Mesendoderm (in vitro differentiated cells): ENCODE results near the gene BRICD5.

Experiments used
- DNase-seq: peaks from one replicate; pipeline ENCODE4 v3.0.0; 2013
- H2AK5ac ChIP-seq: 2 replicates; pipeline ENCODE4 v1.6.1; 2013; ENCODE audit warnings: low read length, inconsistent platforms
- H2BK120ac ChIP-seq: 2 replicates; pipeline ENCODE4 v1.6.1; 2013; ENCODE audit warnings: low read depth, mild to moderate bottlenecking, low read length, moderate library complexity, mixed read lengths
- H2BK15ac ChIP-seq: replicated peaks from 2 replicates; pipeline ENCODE4 v1.6.1; 2013; ENCODE audit warnings: low read depth, mild to moderate bottlenecking, moderate library complexity
- H2BK5ac ChIP-seq: 2 replicates; pipeline ENCODE4 v1.6.1; 2013; ENCODE audit warnings: low read length, inconsistent platforms
- H3K18ac ChIP-seq: 2 replicates; pipeline ENCODE4 v1.6.1; 2013; ENCODE audit warnings: mild to moderate bottlenecking, low read length, mixed read lengths
- H3K23ac ChIP-seq: one replicate; pipeline ENCODE4 v1.6.1; 2013; ENCODE audit warnings: low read length
- H3K27ac ChIP-seq: 2 replicates; pipeline ENCODE4 v1.5.1; 2013; ENCODE audit warnings: low read depth, mild to moderate bottlenecking, inconsistent platforms, low read length, moderate library complexity
- H3K27me3 ChIP-seq: 2 replicates; pipeline ENCODE4 v1.6.1; 2013; ENCODE audit warnings: low read length, control low read depth, mild to moderate bottlenecking, inconsistent platforms; ENCODE audit not compliant: insufficient read depth, poor library complexity
- H3K36me3 ChIP-seq: 2 replicates; pipeline ENCODE4 v1.6.1; 2013; ENCODE audit warnings: low read length, inconsistent platforms; ENCODE audit not compliant: control insufficient read depth, insufficient read depth
- H3K4ac ChIP-seq: one replicate; pipeline ENCODE4 v1.6.1; 2013; ENCODE audit warnings: low read depth, mild to moderate bottlenecking, low read length, moderate library complexity
- H3K4me1 ChIP-seq: 2 replicates; pipeline ENCODE4 v1.6.1; 2013; ENCODE audit warnings: low read depth, low read length, inconsistent platforms; ENCODE audit not compliant: control insufficient read depth
- H3K4me2 ChIP-seq: 2 replicates; pipeline ENCODE4 v1.6.1; 2013; ENCODE audit warnings: low read length
- H3K4me3 ChIP-seq: 2 replicates; pipeline ENCODE4 v1.5.1; 2013; ENCODE audit warnings: mild to moderate bottlenecking, low read length
- H3K56ac ChIP-seq: one replicate; pipeline ENCODE4 v1.6.1; 2013; ENCODE audit warnings: low read length
- H3K79me1 ChIP-seq: 2 replicates; pipeline ENCODE4 v1.6.1; 2013; ENCODE audit warnings: low read length, inconsistent platforms
- H3K79me2 ChIP-seq: 2 replicates; pipeline ENCODE4 v1.6.1; 2013; ENCODE audit warnings: mild to moderate bottlenecking, low read length; ENCODE audit not compliant: control insufficient read depth, insufficient read depth
- H3K9ac ChIP-seq: 2 replicates; pipeline ENCODE4 v1.6.1; 2013; ENCODE audit warnings: low read length, inconsistent platforms
- H4K5ac ChIP-seq: one replicate; pipeline ENCODE4 v1.6.1; 2013; ENCODE audit warnings: low read length
- H4K8ac ChIP-seq: one replicate; pipeline ENCODE4 v1.6.1; 2013; ENCODE audit warnings: low read depth, mild to moderate bottlenecking, control low read depth, low read length, moderate library complexity
- WGBS: extraction: QIAGEN DNeasy Blood & Tissue Kit; methylation state at CpG from one replicate; pipeline ENCODE4 v1.1.7; 2013; ENCODE audit warnings: low lambda C conversion rate, missing lambda C conversion rate; ENCODE audit not compliant: insufficient coverage; ENCODE audit errors: extremely low coverage; 5-methylcytosine and 5-hydroxymethylcytosine counted together

The BRICD5 gene

DNA sequence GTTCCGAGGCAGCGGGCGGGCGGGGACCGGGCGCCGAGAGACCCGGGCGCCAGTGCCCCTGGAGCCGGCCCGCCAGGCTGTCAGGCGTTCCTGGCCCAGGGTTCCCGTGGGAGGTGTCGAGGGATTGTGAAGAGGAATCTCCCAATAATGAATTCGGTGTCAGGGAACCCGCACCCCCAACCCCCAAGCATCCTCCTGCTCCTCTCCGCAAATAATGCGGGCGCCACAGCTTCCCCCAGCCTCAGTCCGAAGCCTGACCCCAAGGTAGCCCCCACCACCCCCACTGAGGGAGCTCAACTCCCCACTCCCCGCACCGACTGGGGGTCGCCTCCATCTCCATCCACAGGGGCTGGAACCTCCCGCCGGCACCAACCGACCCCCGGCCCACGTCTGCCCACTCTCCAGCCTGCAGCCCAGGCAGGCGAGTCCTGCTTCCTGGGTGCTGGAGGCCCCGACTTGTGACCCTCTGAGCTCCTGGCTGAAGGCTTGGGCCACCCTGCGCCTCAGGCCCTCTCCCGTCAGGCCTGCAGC is 13.6 kb downstream of the BRICD5 start:
- no peak overlapping the region for H2BK120ac ChIP-seq
- no peak overlapping the region for H2AK5ac ChIP-seq
- H3K79me2 ChIP-seq = no peaks in the 10 kb centered on the region
- H3K4me2 ChIP-seq = no peak overlapping the region
- H3K27me3 ChIP-seq = peaks cover 9% of the 10 kb centered on the region
- peak overlapping the region; percentile 42 for H3K9ac ChIP-seq
- H3K79me1 ChIP-seq = no peaks in the 10 kb centered on the region
- peak overlapping the region; percentile 15 for H3K56ac ChIP-seq
- no peak for DNase-seq
- no peaks in the 10 kb centered on the region for H3K4me1 ChIP-seq
- H4K8ac ChIP-seq = no peak overlapping the region
- no peak overlapping the region for H4K5ac ChIP-seq
- H3K23ac ChIP-seq = no peak overlapping the region
- no peak overlapping the region for H3K27ac ChIP-seq
- no peak overlapping the region for H3K4me3 ChIP-seq
- H3K4ac ChIP-seq = no peak overlapping the region
- H3K18ac ChIP-seq = no peak overlapping the region
- no peak overlapping the region for H2BK5ac ChIP-seq
- no peak overlapping the region for H2BK15ac ChIP-seq
- H3K36me3 ChIP-seq = no peaks in the 10 kb centered on the region
- no CpG with 5 or more reads among the region's 32 CpGs for WGBS

DNA sequence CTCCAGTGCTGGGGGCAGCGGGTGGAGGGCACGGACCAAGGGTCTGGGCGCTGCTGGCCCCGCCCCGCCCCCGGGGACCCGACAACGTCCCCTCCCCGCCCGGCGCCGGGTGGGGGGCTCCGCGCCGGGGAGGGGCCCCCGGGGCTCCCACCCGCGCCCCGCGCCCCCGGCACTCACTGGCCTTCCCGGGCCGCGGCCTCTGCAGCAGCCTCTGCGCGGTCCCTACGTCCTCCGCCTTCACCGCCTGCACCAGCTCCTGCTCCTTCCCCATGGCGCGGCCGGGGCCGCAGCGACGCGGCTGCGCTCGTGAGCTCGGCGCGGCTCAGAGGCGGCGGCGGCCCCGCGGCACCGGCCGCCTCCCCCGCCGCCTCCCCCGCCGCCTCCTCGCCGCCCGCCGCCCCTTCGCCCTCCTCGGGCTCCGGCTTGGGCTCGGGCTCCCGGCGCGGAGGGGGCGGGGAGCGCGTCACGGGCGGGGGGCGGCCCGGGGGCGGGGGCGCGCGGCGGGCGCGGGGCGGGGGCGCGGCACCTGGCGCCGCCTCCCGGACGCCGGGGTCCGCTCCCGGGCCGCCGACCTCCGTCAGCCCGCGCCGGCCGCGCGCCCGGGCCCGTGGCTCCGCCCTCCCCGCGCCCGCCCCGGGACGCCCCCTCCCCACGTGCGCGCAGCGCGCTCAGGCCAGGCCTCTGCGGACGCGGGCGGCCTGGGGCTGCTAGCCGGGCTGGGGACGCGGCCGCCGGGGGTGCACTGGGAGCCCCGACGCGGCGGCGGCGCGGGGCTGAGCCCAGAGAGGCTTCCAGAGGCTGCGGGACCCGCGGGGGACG is 14.3 kb downstream of the BRICD5 start, which contains the start of gene CASKIN1:
Gene CASKIN1, minus strand, starts transcription at position 444 of the 819 bp plus-strand sequence. Its CDS starts 173 bp downstream, at position 271.
- H4K5ac ChIP-seq = no peak within 1 kb of the TSS
- no peak within 1 kb of the TSS for H2BK120ac ChIP-seq
- peak within 1 kb of the TSS; percentile 54 for H3K9ac ChIP-seq
- H3K18ac ChIP-seq = no peak within 1 kb of the TSS
- no peak within 1 kb of the TSS for H3K4me3 ChIP-seq
- no peak within 1 kb of the TSS for H3K23ac ChIP-seq
- H3K36me3 ChIP-seq = no peaks in the 10 kb centered on the region
- H2AK5ac ChIP-seq = no peak within 1 kb of the TSS
- WGBS = no CpG with 5 or more reads among the region's 129 CpGs
- H3K27me3 ChIP-seq = peaks cover 9% of the 10 kb centered on the region
- DNase-seq = peak; percentile 26
- no peak within 1 kb of the TSS for H2BK15ac ChIP-seq
- H3K79me2 ChIP-seq = no peaks in the 10 kb centered on the region
- H3K27ac ChIP-seq = no peak within 1 kb of the TSS
- H3K4me1 ChIP-seq = no peaks in the 10 kb centered on the region
- no peak within 1 kb of the TSS for H3K4ac ChIP-seq
- no peaks in the 10 kb centered on the region for H3K79me1 ChIP-seq
- no peak within 1 kb of the TSS for H2BK5ac ChIP-seq
- H3K4me2 ChIP-seq = peak within 1 kb of the TSS; percentile 38
- peak within 1 kb of the TSS; percentile 49 for H3K56ac ChIP-seq
- H4K8ac ChIP-seq = no peak within 1 kb of the TSS

DNA sequence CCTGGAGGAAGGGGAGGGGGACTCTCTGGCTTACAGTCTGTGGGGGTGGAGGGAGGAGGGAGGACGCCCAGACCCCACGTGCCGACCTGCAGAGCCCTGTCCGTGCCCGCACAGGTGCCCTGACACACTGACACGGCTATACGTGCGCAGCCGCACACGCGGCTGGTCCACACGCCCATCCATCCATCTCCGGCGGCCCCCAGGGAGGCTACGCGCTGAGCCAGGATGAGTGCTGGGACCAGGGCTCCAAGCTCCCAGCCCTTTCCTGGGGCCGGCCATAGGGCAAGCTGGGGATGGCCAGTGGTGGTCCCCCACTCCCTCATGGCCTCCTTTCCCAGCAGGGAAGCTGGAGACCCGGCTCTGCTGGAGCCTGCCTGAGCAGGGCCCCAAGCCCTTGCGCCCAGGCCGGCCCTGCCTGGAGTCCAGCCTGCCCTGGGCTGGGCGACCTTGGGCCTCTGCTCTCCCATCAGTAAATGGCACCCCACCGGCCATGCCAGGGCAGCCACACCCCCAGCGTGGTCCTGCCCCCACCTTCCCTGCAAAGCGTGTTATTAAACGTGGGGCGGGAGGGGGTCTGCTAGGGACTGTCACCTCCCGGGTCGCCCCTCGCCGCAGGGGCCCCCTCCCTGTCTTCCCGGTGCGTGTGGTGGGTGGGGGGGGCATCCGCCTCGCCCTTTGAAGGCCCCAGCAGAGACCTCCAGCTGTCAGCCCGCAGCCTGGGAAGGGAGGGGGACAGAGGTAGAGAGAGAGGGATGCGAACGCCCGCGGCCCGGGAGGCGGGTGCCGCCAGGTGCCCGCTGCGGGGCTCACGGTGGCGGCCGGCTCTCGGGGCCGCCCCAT is 15.1 kb downstream of the BRICD5 start:
- peaks cover 9% of the 10 kb centered on the region for H3K27me3 ChIP-seq

GRCh38 chr16:2194852-2195321 is 15.8 kb downstream of the BRICD5 start:
- no peaks in the 10 kb centered on the region for H3K36me3 ChIP-seq
- H3K56ac ChIP-seq = no peak overlapping the region
- no peak overlapping the region for H2BK15ac ChIP-seq
- no peaks in the 10 kb centered on the region for H3K79me2 ChIP-seq
- no peak overlapping the region for H4K5ac ChIP-seq
- no peak overlapping the region for H3K4me2 ChIP-seq
- H3K27ac ChIP-seq = no peak overlapping the region
- no peak overlapping the region for H2BK120ac ChIP-seq
- no peak overlapping the region for H3K9ac ChIP-seq
- H4K8ac ChIP-seq = no peak overlapping the region
- no peaks in the 10 kb centered on the region for H3K4me1 ChIP-seq
- no peaks in the 10 kb centered on the region for H3K79me1 ChIP-seq
- no peak overlapping the region for H2AK5ac ChIP-seq
- DNase-seq = peak; percentile 87
- no peak overlapping the region for H3K23ac ChIP-seq
- no peak overlapping the region for H3K4me3 ChIP-seq
- no peak overlapping the region for H3K18ac ChIP-seq
- no peak overlapping the region for H3K4ac ChIP-seq
- H2BK5ac ChIP-seq = no peak overlapping the region
- peaks cover 9% of the 10 kb centered on the region for H3K27me3 ChIP-seq
- no CpG with 5 or more reads among the region's 10 CpGs for WGBS

More for the DNA sequence above, 15.1 kb downstream of the BRICD5 start:
- H3K4me3 ChIP-seq = no peak overlapping the region
- no peaks in the 10 kb centered on the region for H3K79me1 ChIP-seq
- peak overlapping the region; percentile 49 for H3K56ac ChIP-seq
- no peaks in the 10 kb centered on the region for H3K36me3 ChIP-seq
- H3K79me2 ChIP-seq = no peaks in the 10 kb centered on the region
- H3K4ac ChIP-seq = no peak overlapping the region
- no peak overlapping the region for H2BK15ac ChIP-seq
- H3K27ac ChIP-seq = no peak overlapping the region
- peak overlapping the region; percentile 38 for H3K4me2 ChIP-seq
- H4K5ac ChIP-seq = no peak overlapping the region
- H3K18ac ChIP-seq = no peak overlapping the region
- H3K9ac ChIP-seq = no peak overlapping the region
- H3K4me1 ChIP-seq = no peaks in the 10 kb centered on the region
- no peak overlapping the region for H4K8ac ChIP-seq
- no peak overlapping the region for H3K23ac ChIP-seq
- no peak overlapping the region for H2BK120ac ChIP-seq
- no peak for DNase-seq
- no peak overlapping the region for H2BK5ac ChIP-seq
- no CpG with 5 or more reads among the region's 49 CpGs for WGBS
- no peak overlapping the region for H2AK5ac ChIP-seq

- H3K36me3 ChIP-seq = no peaks in the 10 kb centered on the region
- no peak overlapping the region for H3K4ac ChIP-seq
- no peaks in the 10 kb centered on the region for H3K79me2 ChIP-seq
- no peaks in the 10 kb centered on the region for H3K79me1 ChIP-seq
- no peak overlapping the region for H3K4me3 ChIP-seq
- no peaks in the 10 kb centered on the region for H3K4me1 ChIP-seq
- no peak overlapping the region for H2BK5ac ChIP-seq
- no CpG with 5 or more reads among the region's 16 CpGs for WGBS
- DNase-seq = peak; percentile 40
- no peak overlapping the region for H3K9ac ChIP-seq
- H2BK15ac ChIP-seq = no peak overlapping the region
- H2BK120ac ChIP-seq = no peak overlapping the region
- H3K27ac ChIP-seq = no peak overlapping the region
- no peak overlapping the region for H3K18ac ChIP-seq
- H3K27me3 ChIP-seq = peaks cover 9% of the 10 kb centered on the region
- no peak overlapping the region for H3K4me2 ChIP-seq
- H4K8ac ChIP-seq = no peak overlapping the region
- H3K56ac ChIP-seq = no peak overlapping the region
- no peak overlapping the region for H3K23ac ChIP-seq
- no peak overlapping the region for H4K5ac ChIP-seq
- no peak overlapping the region for H2AK5ac ChIP-seq
Observed at GRCh38 chr16:2194166-2194834, 16.4 kb downstream of the BRICD5 start.
